Cardiac muscle cell (in vitro differentiated cells and primary cell): Measurements from ENCODE around the gene PBX1. TPM values are rescaled to one million over a fixed set of nuclear protein-coding genes. Genes with fewer than 3 reads are reported as not detected.
"Not testable (repeated sequence)": the region's sequence is repeated elsewhere in the genome, so short reads cannot be mapped to it uniquely, and the experiment has no call there.

Experiments
- DNase-seq, 2 donors: peaks; one replicate each; pipeline versions ENCODE4 v3.0.0 to v3.0.0-alpha.2; 2010 to 2017; ENCODE audit warnings: low read depth in 1 of 2, low spot score in 1 of 2
- H3K27ac ChIP-seq: fragments of 200-600 bp; sonication (generic); 2 replicates; pipeline ENCODE4 v1.5.1; 2016
- H3K27me3 ChIP-seq: fragments of 200-600 bp; sonication (generic); 2 replicates; pipeline ENCODE4 v1.6.0; 2016; ENCODE audit warnings: control low read depth
- H3K36me3 ChIP-seq: fragments of 200-600 bp; sonication (generic); 2 replicates; pipeline ENCODE4 v1.5.1; 2016; ENCODE audit warnings: control low read depth
- H3K4me1 ChIP-seq: fragments of 200-600 bp; sonication (generic); 2 replicates; pipeline ENCODE4 v1.8.1; 2017; ENCODE audit warnings: low read depth, mild to moderate bottlenecking, mixed run types
- H3K4me3 ChIP-seq: fragments of 200-600 bp; sonication (generic); 2 replicates; pipeline ENCODE4 v1.5.1; 2016; ENCODE audit warnings: mild to moderate bottlenecking
- H3K9me3 ChIP-seq: fragments of 200-600 bp; sonication (generic); 2 replicates; pipeline ENCODE4 v1.5.1; 2017; ENCODE audit warnings: low read depth, mild to moderate bottlenecking, control low read depth
- polyA plus RNA-seq: library from polyadenylated mRNA; unstranded; fragments of >200 nt; fragmentation: Nextera tagmentation; extraction: Ambion mirVana; gene quantifications from 2 replicates; pipeline ENCODE4 v1.2.1, GENCODE V29; 2016
- total RNA-seq: library from RNA; depleted of rRNA; stranded (reverse); fragments of >200 nt; gene quantifications from 2 replicates; pipeline ENCODE4 v1.2.3, GENCODE V29; 2016
- TF ChIP-seq, protein P1 (sequence below): IDR thresholded peaks from 2 replicates; pipeline ENCODE4 v1.5.1; 2012; ENCODE audit warnings: low read depth, mild to moderate bottlenecking, low read length

Gene PBX1
- total and polyA plus RNA-seq, 2 experiments from 2014 or later, result 43.5 to 182 TPM

DNA sequence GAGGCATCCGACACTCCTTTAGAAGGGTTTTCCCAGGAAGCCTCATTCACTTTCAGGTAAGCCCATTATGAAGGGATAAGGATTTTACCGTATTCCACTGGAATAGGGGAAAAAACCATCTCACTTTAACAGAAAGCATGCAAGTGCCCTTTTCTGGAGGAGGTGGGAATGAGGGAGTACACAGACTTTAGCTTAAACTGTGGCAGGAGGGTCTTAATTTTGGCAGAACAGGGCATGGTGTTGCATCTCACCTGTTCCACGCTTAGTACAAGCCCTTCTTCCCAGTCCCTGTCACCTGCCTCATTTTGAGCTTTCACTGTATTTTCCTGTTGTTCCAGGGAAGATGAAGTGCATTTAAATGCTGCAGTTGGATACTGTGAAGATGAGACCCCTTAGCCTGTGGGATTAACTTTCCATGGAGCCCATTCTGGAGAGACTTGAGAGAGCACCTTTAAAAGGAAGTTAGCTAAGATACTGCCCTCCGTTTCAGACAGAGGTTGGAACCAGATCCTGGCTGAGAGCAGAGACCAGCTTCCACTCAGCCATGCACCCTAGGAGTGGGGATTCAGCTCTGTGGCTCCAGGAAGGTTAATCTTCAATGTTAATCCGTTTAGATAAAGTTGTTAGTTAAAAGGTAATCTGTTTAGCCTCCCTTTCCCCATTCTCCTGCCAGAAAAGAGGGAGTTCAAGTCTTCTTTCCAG, 42.6 kb downstream of the PBX1 start:
- H3K27ac ChIP-seq, result peak overlapping the region; percentile 87

DNA sequence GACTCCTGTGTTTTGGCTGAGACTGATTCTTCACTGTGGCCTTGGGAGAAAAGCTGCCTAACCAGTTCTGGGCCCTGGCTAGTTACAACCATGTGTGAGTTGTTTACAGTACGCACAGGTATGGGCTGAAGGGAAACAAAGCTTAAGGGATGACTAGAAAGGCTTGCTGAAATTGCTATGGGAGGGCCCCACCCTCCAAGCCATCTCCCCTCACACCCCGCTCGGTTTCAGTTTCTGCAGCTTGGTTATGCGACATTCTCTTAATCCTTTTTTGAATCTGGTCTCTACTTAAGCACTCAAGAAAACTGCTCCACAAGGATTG, 43.1 kb downstream of the PBX1 start:
- no peak overlapping the region for H3K4me3 ChIP-seq
- peaks cover 7% of the 10 kb centered on the region for H3K36me3 ChIP-seq
- no peak for DNase-seq
- peaks cover 31% of the 10 kb centered on the region for H3K4me1 ChIP-seq
- no peaks in the 10 kb centered on the region for H3K9me3 ChIP-seq
- H3K27ac ChIP-seq, result peak overlapping the region; percentile 87
- TF ChIP-seq, protein P1, sequence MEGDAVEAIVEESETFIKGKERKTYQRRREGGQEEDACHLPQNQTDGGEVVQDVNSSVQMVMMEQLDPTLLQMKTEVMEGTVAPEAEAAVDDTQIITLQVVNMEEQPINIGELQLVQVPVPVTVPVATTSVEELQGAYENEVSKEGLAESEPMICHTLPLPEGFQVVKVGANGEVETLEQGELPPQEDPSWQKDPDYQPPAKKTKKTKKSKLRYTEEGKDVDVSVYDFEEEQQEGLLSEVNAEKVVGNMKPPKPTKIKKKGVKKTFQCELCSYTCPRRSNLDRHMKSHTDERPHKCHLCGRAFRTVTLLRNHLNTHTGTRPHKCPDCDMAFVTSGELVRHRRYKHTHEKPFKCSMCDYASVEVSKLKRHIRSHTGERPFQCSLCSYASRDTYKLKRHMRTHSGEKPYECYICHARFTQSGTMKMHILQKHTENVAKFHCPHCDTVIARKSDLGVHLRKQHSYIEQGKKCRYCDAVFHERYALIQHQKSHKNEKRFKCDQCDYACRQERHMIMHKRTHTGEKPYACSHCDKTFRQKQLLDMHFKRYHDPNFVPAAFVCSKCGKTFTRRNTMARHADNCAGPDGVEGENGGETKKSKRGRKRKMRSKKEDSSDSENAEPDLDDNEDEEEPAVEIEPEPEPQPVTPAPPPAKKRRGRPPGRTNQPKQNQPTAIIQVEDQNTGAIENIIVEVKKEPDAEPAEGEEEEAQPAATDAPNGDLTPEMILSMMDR, result no peak
- no peaks in the 10 kb centered on the region for H3K27me3 ChIP-seq

More for the DNA sequence above, 42.6 kb downstream of the PBX1 start:
- no peaks in the 10 kb centered on the region for H3K9me3 ChIP-seq
- DNase-seq, result no peak
- TF ChIP-seq, protein P1, result no peak
- no peaks in the 10 kb centered on the region for H3K27me3 ChIP-seq
- H3K4me3 ChIP-seq, result no peak overlapping the region
- H3K36me3 ChIP-seq, result peaks cover 7% of the 10 kb centered on the region
- peaks cover 25% of the 10 kb centered on the region for H3K4me1 ChIP-seq

DNA sequence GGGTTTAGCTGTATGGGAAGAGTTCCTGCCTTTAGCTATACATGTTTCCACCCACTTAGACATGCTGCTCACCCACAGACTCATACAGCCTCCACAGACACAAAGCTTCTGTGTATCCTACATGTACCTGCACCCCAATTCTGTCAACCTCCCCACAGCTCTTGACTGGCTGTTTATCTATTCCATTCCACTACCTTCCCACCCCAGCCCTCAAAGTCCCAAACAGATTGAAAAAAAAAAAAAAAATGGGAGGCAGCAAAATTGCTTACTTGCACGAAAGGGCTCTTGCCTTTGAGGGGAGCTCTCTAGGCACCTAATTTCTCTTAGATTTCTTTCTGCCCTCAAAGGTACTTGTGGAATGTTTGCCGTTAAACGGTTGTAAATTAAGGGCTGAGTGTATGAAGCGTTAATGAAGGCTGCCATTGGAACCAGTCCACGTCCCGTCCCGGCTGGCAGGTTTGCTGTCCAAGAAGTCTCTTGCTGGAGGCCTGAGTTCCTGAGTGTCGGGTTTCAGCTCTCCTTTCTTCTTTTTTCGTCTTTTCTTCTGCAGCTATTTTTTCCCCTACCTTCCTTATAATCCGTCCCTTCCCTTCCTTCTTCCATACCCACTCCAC, 43.6 kb downstream of the PBX1 start:
- Histone ChIP-seq H3K27ac (peak overlapping the region; percentile 87), H3K4me1 (peaks cover 32% of the 10 kb centered on the region), H3K27me3 (no peaks in the 10 kb centered on the region)

DNA sequence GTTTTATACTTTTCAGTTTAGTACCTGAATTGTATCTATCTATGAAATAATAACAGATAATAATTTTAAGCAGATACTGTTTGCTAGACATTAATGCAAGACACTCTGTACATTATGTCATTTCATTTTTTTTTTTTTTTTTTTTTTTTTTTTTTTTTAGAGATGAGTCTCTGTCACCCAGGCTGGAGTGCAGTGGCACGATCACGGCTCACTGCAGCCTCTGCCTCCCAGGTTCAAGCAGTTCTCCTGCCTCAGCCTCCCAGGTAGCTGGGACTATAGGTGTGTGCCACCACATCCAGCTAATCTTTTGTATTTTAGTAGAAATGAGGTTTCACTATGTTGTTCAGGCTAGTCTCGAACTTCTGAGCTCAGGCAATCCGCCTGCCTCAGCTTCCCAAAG, 44.8 kb downstream of the PBX1 start:
- H3K4me3 ChIP-seq, H3K9me3 ChIP-seq, DNase-seq, H3K36me3 ChIP-seq, H3K27me3 ChIP-seq, H3K27ac ChIP-seq: not testable (repeated sequence)
- H3K4me1 ChIP-seq, result peaks cover 32% of the 10 kb centered on the region

More for the DNA sequence above, 43.6 kb downstream of the PBX1 start:
- Histone ChIP-seq H3K36me3 (peaks cover 2% of the 10 kb centered on the region), H3K4me3 (peak overlapping the region; percentile 10), H3K9me3 (no peaks in the 10 kb centered on the region)
- TF ChIP-seq, protein P1, result peak; percentile 16
- DNase-seq, result peak; percentile 71 to 82

DNA sequence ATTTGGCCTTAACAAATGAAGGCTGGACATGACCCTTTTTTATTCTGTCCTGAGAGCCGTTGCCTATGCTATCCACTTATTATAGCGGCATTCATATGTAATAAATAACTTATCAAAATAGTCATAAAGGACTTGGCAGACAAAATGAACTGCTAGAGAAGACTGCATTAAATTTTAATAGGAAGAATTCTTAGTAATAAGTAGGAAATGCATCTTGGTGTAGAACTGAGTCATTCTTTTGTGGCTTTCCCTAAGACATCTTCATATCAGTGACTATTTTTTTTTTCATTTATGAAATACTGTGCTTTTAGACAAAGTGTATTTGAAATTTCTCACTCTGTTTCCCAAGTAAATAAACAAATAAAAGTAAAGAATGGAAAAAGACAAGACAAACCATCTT, 45.6 kb downstream of the PBX1 start:
- Histone ChIP-seq H3K9me3 (no peaks in the 10 kb centered on the region), H3K27me3 (no peaks in the 10 kb centered on the region), H3K36me3 (peaks cover 2% of the 10 kb centered on the region), H3K27ac (no peak overlapping the region), H3K4me3 (no peak overlapping the region), H3K4me1 (peaks cover 32% of the 10 kb centered on the region)
- TF ChIP-seq, protein P1, result no peak
- DNase-seq, result peak in 1 of 2 donors; percentile 48
